Ovary (tissue), 3 donors: ENCODE results near the gene SIAH3.

Experiments
- CTCF ChIP-seq, 3 donors: fragments of 450-650 bp in 2 of 3; fragments of 200-600 bp in 1 of 3; IDR thresholded peaks; one replicate each; pipeline versions ENCODE4 v1.5.1 to v1.8.0; 2016 to 2022; ENCODE audit warnings: antibody characterized with exemption in 3 of 3, mild to moderate bottlenecking in 1 of 3
- EP300 ChIP-seq: sonication (generic); formaldehyde crosslinking; IDR thresholded peaks from one replicate; pipeline ENCODE4 v1.6.1; 2017; ENCODE audit warnings: antibody characterized with exemption
- POLR2A ChIP-seq: fragments of 450-650 bp; IDR thresholded peaks from one replicate; pipeline ENCODE4 v1.6.1; 2017; ENCODE audit warnings: antibody characterized with exemption, mild to moderate bottlenecking, moderate library complexity
- donor health status: DM: no; HTN: no; CAD: no.

GRCh38 chr13:45817833-45818232 lies 33.7 kb downstream of the SIAH3 start:
- no peak for TF ChIP-seq CTCF (IDR thresholded peaks at IDR 0.05)
- no peak for TF ChIP-seq POLR2A
- no peak for TF ChIP-seq EP300
